K562 (cell line): Measurements from ENCODE around the gene LRRTM3. TPM values are rescaled to one million over a fixed set of nuclear protein-coding genes. Genes with fewer than 3 reads are reported as not detected.

Source experiments
- ATAC-seq: fragments of 200-7000 bp; cut with Tn5 transposase; 3 replicates; pipeline ENCODE4 v1.9.1; 2020; ENCODE audit warnings: moderate library complexity
- BruUV-seq: library from RNA; stranded (reverse); fragments of 400-500 nt; replicated peaks from 2 replicates; lab custom pipeline; 2021; lab: Mats Ljungman, UMichigan
- CTCF ChIA-PET: fragments of 300-600 bp; formaldehyde crosslinking; extraction: SDS; loops from one replicate; lab custom pipeline; 2021; ENCODE audit warnings: low intra/inter-chr PET ratio; lab: Yijun Ruan, JAX
- POLR2A ChIA-PET: fragments of 300-600, 350-650 bp; sonication (Branson Sonifier 250); formaldehyde crosslinking; extraction: SDS; loops from one replicate; lab custom pipeline; 2021; ENCODE audit warnings: antibody characterized with exemption, inconsistent platforms; lab: Yijun Ruan, JAX
- DNase-seq, 4 experiments: peaks; one replicate each; pipeline versions ENCODE4 v3.0.0 to v3.0.0-alpha.2; 2011 to 2018; ENCODE audit warnings: low spot score in 3 of 4, mixed read lengths in 3 of 4; ENCODE audit errors: extremely low read depth in 1 of 4
- FAIRE-seq: peaks from 2 replicates; lab custom pipeline; 2011; peaks lifted over from hg19 to GRCh38; lab: Jason Lieb, UNC
- H2AFZ ChIP-seq: 2 replicates; pipeline ENCODE4 v1.6.0; 2011; ENCODE audit warnings: low read depth, low read length, control low read depth, inconsistent platforms
- H3K27ac ChIP-seq: fragments of 200-600 bp; 3 replicates; pipeline ENCODE4 v1.8.0; 2011; ENCODE audit warnings: low read depth, mild to moderate bottlenecking, control low read depth, inconsistent platforms, low read length, moderate library complexity, mixed read lengths; ENCODE audit errors: extremely low read depth
- H3K27me3 ChIP-seq, 2 experiments: fragments of 300-600 bp in 1 of 2; 2 replicates in 1 of 2; 3 replicates in 1 of 2; pipeline versions ENCODE4 v1.6.0 to v1.8.0; 2011; ENCODE audit warnings: inconsistent platforms in 2 of 2, low read length in 2 of 2, mild to moderate bottlenecking in 1 of 2, mixed read lengths in 1 of 2, moderate library complexity in 1 of 2; ENCODE audit not compliant: control insufficient read depth in 2 of 2, insufficient read depth in 2 of 2
- H3K36me3 ChIP-seq: fragments of 300-600 bp; 3 replicates; pipeline ENCODE4 v1.8.0; 2011; ENCODE audit warnings: mild to moderate bottlenecking, low read length, inconsistent platforms; ENCODE audit not compliant: control insufficient read depth, insufficient read depth
- H3K4me1 ChIP-seq, 2 experiments: fragments of 200-600 bp in 1 of 2; replicated peaks in 1 of 2; 2 replicates in 1 of 2; 3 replicates in 1 of 2; pipeline versions ENCODE4 v1.5.1 to v1.8.0; 2011; ENCODE audit warnings: inconsistent platforms in 2 of 2, low read length in 2 of 2, mild to moderate bottlenecking in 1 of 2, mixed read lengths in 1 of 2, moderate library complexity in 1 of 2; ENCODE audit not compliant: control insufficient read depth in 2 of 2, insufficient read depth in 2 of 2
- H3K4me2 ChIP-seq: 2 replicates; pipeline ENCODE4 v1.6.1; 2011; ENCODE audit warnings: low read length, control low read depth, inconsistent platforms, mixed read lengths; ENCODE audit not compliant: insufficient read depth
- H3K4me3 ChIP-seq: fragments of 200-600 bp; sonication (generic), shearing (Covaris generic); 2 replicates; pipeline ENCODE4 v1.5.1; 2016; ENCODE audit warnings: control low read depth, inconsistent platforms
- H3K79me2 ChIP-seq: fragments of 200-600 bp; 3 replicates; pipeline ENCODE4 v1.8.0; 2011; ENCODE audit warnings: low read length, inconsistent platforms; ENCODE audit not compliant: control insufficient read depth, insufficient read depth
- H3K9ac ChIP-seq, 2 experiments: 2 replicates each; pipeline versions ENCODE4 v1.6.0 to v1.6.1; 2011; ENCODE audit warnings: low read depth in 2 of 2, low read length in 2 of 2, control low read depth in 1 of 2, inconsistent platforms in 1 of 2, mild to moderate bottlenecking in 1 of 2, mixed read lengths in 1 of 2; ENCODE audit not compliant: insufficient read depth in 1 of 2
- H3K9me1 ChIP-seq: one replicate; pipeline ENCODE4 v1.6.0; 2011; ENCODE audit warnings: inconsistent platforms, mild to moderate bottlenecking, low read length, moderate library complexity; ENCODE audit not compliant: control insufficient read depth, insufficient read depth
- H3K9me3 ChIP-seq: replicated peaks from 2 replicates; pipeline ENCODE4 v1.5.1; 2011; ENCODE audit warnings: low read depth, low read length, inconsistent platforms; ENCODE audit not compliant: control insufficient read depth, insufficient read depth
- H4K20me1 ChIP-seq: replicated peaks from 2 replicates; pipeline ENCODE4 v1.6.1; 2011; ENCODE audit warnings: low read length, inconsistent platforms, mixed read lengths; ENCODE audit not compliant: control insufficient read depth, insufficient read depth
- ARID3A ChIP-seq: IDR thresholded peaks from 2 replicates; pipeline ENCODE4 v1.6.1; 2012; ENCODE audit warnings: low read depth, low read length, improper control_type of control experiment, borderline replicate concordance
- CC2D1A ChIP-seq: fragments of 450-650 bp; IDR thresholded peaks from 2 replicates; pipeline ENCODE4 v1.6.1; 2017; ENCODE audit warnings: mild to moderate bottlenecking
- DIDO1 ChIP-seq: fragments of 450-650 bp; IDR thresholded peaks from 2 replicates; pipeline ENCODE4 v1.6.1; 2016; ENCODE audit warnings: low read depth, missing biosample characterization, missing genetic modification characterization
- DPF2 ChIP-seq: fragments of 450-650 bp; IDR thresholded peaks from 2 replicates; pipeline ENCODE4 v1.6.1; 2016
- FOXA3 ChIP-seq, 2 experiments: fragments of 450-650 bp in 1 of 2; sonication (generic) in 1 of 2; formaldehyde crosslinking; IDR thresholded peaks in 1 of 2; conservative IDR thresholded peaks in 1 of 2; 2 replicates each; pipeline versions ENCODE4 v1.4.0 to v1.8.0; 2020 to 2022; ENCODE audit warnings: mild to moderate bottlenecking in 2 of 2, missing genetic modification reagents in 1 of 2
- HNRNPL ChIP-seq: fragments of 200-400 bp; formaldehyde crosslinking; IDR thresholded peaks from 2 replicates; pipeline ENCODE4 v1.6.1; 2017; ENCODE audit warnings: low read depth, mild to moderate bottlenecking, low read length
- MAFK ChIP-seq: IDR thresholded peaks from 2 replicates; pipeline ENCODE4 v1.6.1; 2011; ENCODE audit warnings: low read length, improper control_type of control experiment
- NCOA1 ChIP-seq: fragments of 450-650 bp; IDR thresholded peaks from 2 replicates; pipeline ENCODE4 v1.6.1; 2016; ENCODE audit warnings: low read depth
- RNF219 ChIP-seq: fragments of 250-450 bp; sonication (Bioruptor Pico); IDR thresholded peaks from 2 replicates; pipeline ENCODE4 v1.5.0; 2022; ENCODE audit warnings: mild to moderate bottlenecking
- SMARCA4 ChIP-seq: fragments of 450-650 bp; IDR thresholded peaks from 2 replicates; pipeline ENCODE4 v1.6.1; 2016
- TAL1 ChIP-seq: fragments of 450-650 bp; IDR thresholded peaks from 2 replicates; pipeline ENCODE4 v1.6.1; 2016; ENCODE audit warnings: mild to moderate bottlenecking
- TARDBP ChIP-seq: fragments of 450-650 bp; IDR thresholded peaks from 2 replicates; pipeline ENCODE4 v1.6.1; 2016
- ZNF239 ChIP-seq: fragments of 250-450 bp; sonication (Bioruptor Pico); IDR thresholded peaks from 2 replicates; pipeline ENCODE4 v1.4.0; 2020; ENCODE audit warnings: mild to moderate bottlenecking
- ZNF316 ChIP-seq: fragments of 450-650 bp; IDR thresholded peaks from 2 replicates; pipeline ENCODE4 v1.6.1; 2016
- ZNF764 ChIP-seq: fragments of 250-450 bp; sonication (Bioruptor Pico); IDR thresholded peaks from 2 replicates; pipeline ENCODE4 v1.4.0; 2020; ENCODE audit warnings: low read depth, mild to moderate bottlenecking, moderate library complexity
- WGBS: fragments of 100-300 bp; shearing (Covaris generic); methylation state at CpG from one replicate; pipeline ENCODE4 v1.1.6; 2016; ENCODE audit warnings: low coverage, mixed read lengths; ENCODE audit not compliant: insufficient coverage; ENCODE audit errors: missing lambda C conversion rate; 5-methylcytosine and 5-hydroxymethylcytosine counted together
- in situ Hi-C: fragments of 300-500 bp; cut with MboI; formaldehyde crosslinking; loops from 4 replicates; pipeline ENCODE4 v1.15.0; 2018; ENCODE audit warnings: inconsistent platforms, mixed read lengths
- intact Hi-C: fragments of 100-400 bp; cut with micrococcal nuclease; formaldehyde crosslinking; loops from 2 replicates; pipeline ENCODE4 v1.14.2; 2022
- polyA plus RNA-seq, 8 experiments: library from polyadenylated mRNA; depleted of rRNA in 4 of 8; stranded (reverse) in 5 of 8; unstranded in 3 of 8; fragments of >200 nt; fragmentation: Nextera tagmentation in 2 of 8; fragmentation: Illumina TruSeq in 1 of 8; extraction: Ambion mirVana in 2 of 8; extraction: Trizol in 1 of 8; gene quantifications; 2 replicates each; pipeline versions ENCODE4 v1.2.1 to v1.2.3, GENCODE V29; 2011 to 2014; ENCODE audit warnings: inconsistent platforms in 1 of 8, missing spikeins in 1 of 8
- total RNA-seq, 7 experiments: library from RNA; depleted of rRNA in 6 of 7; stranded (reverse); fragments of >200 nt in 6 of 7; fragmentation: Illumina TruSeq in 2 of 7; extraction: Trizol in 2 of 7; gene quantifications; 2 replicates each; pipeline versions ENCODE4 v1.2.1 to v1.2.3, GENCODE V29; 2011 to 2021; ENCODE audit warnings: low replicate concordance in 1 of 7

LRRTM3 gene
- total and polyA plus RNA-seq, 9 of the 15 experiments (the other 6 are each of a cell fraction or from before 2014, with no cell fraction given), result not detected

- no TSS peak for BruUV-seq
- ATAC-seq, result no peak
These were observed 17.8 kb downstream of the LRRTM3 start for GRCh38 chr10:66943590-66943989.

More at GRCh38 chr10:66943590-66943989, 17.8 kb downstream of the LRRTM3 start:
- TF ChIP-seq ZNF239 (CRISPR knock-in tag) (no peak), DPF2 (no peak), RNF219 (CRISPR knock-in tag) (no peak), CC2D1A (no peak), SMARCA4 (no peak), DIDO1 (no peak), NCOA1 (no peak), TAL1 (no peak), ARID3A (no peak), FOXA3 (CRISPR knock-in tag; conservative IDR thresholded peaks at IDR 0.05 in 1 of 2, IDR thresholded peaks at IDR 0.05 in 1 of 2) (no peak), ZNF764 (CRISPR knock-in tag) (no peak), MAFK (no peak), ZNF316 (no peak), HNRNPL (no peak), TARDBP (no peak)
- Histone ChIP-seq H3K79me2 (no peaks in the 10 kb centered on the region), H3K4me1 (no peaks in the 10 kb centered on the region), H3K27ac (no peak overlapping the region), H4K20me1 (no peaks in the 10 kb centered on the region), H3K9me3 (no peaks in the 10 kb centered on the region), H3K4me3 (no peak overlapping the region), H3K4me2 (no peak overlapping the region), H2AFZ (no peak overlapping the region), H3K27me3 (no peaks in the 10 kb centered on the region), H3K9ac (no peak overlapping the region), H3K9me1 (no peaks in the 10 kb centered on the region), H3K36me3 (no peaks in the 10 kb centered on the region)
- ChIA-PET CTCF (no interaction called here), POLR2A (no interaction called here)
- in situ Hi-C loops (no loop called here), intact Hi-C loops (no loop called here)
- WGBS, result 0% methylated on average over 2 of the region's 2 CpGs
- no peak for FAIRE-seq
- DNase-seq, result no peak
